Colonic mucosa (tissue), 4 donors: Measurements from ENCODE around the gene NUP88. TPM values are rescaled to one million over a fixed set of nuclear protein-coding genes. Genes with fewer than 3 reads are reported as not detected.
A peak's percentile ranks its signal among the peaks of the same experiment; 100 is the strongest.

Source experiments
- DNase-seq: peaks from one replicate; pipeline ENCODE4 v3.0.0-alpha.2; 2020
- H3K27ac ChIP-seq: fragments of 200-600 bp; one replicate; pipeline ENCODE4 v1.8.0; 2021
- H3K27me3 ChIP-seq: fragments of 200-600 bp; one replicate; pipeline ENCODE4 v1.8.0; 2021
- H3K36me3 ChIP-seq: fragments of 200-600 bp; one replicate; pipeline ENCODE4 v1.8.0; 2021
- H3K4me1 ChIP-seq: fragments of 200-600 bp; one replicate; pipeline ENCODE4 v1.8.0; 2021; ENCODE audit warnings: mild to moderate bottlenecking
- H3K4me3 ChIP-seq: fragments of 200-600 bp; one replicate; pipeline ENCODE4 v1.8.0; 2021
- H3K9ac ChIP-seq, 2 donors: one replicate each; pipeline ENCODE4 v1.7.0; 2013; ENCODE audit warnings: control low read depth in 2 of 2, low read depth in 2 of 2, low read length in 2 of 2
- H3K9me3 ChIP-seq: fragments of 200-600 bp; one replicate; pipeline ENCODE4 v1.8.0; 2021
- intact Hi-C: fragments of 100-400 bp; cut with DNase I; formaldehyde crosslinking; loops from one replicate; pipeline ENCODE4 v1.14.1; 2022
- total RNA-seq, 2 donors: library from RNA; stranded (reverse); fragmentation: NEBNext Ultra II Directional in 1 of 2; extraction: Animal tissue kit (Norgen Biotek cat#: 25700) in 1 of 2; gene quantifications; one replicate each; pipeline ENCODE4 v1.2.1, GENCODE V29; 2021
- TF ChIP-seq, protein P1 (sequence below): fragments of 200-600 bp; IDR thresholded peaks from one replicate; pipeline ENCODE4 v1.8.0; 2022; ENCODE audit warnings: antibody characterized with exemption, mild to moderate bottlenecking
- donor health status: healthy.
- donor health status: DM: no; HTN: no; CAD: no.
- donor health status: DM: no; HTN: no; CAD: no.

The NUP88 gene
- total RNA-seq, 2 donors from 2014 or later = 66.5 to 77.6 TPM

DNA sequence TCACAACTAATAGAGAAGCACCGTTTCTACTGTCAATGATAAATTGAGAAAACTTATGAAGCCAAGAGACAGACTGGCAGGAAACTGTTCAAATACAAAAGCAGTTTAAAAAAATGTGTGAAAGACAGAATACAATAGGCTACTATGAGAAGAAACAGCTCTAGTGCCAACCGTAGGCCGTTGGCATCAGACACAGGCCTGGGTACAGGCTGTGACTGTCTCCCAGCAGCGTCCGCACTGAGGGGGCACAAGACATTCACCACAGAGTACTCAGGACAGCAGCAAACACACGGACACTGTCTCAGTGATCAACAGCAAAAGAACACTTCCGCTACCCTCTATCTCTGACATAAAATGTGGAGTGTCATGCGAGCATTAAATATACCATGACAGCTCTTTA lies 27.3 kb upstream of the NUP88 start:
- Histone ChIP-seq H3K27ac (no peak overlapping the region), H3K36me3 (peaks cover 16% of the 10 kb centered on the region), H3K9ac (no peak overlapping the region), H3K4me1 (no peaks in the 10 kb centered on the region), H3K9me3 (no peaks in the 10 kb centered on the region), H3K4me3 (no peak overlapping the region), H3K27me3 (no peaks in the 10 kb centered on the region)
- intact Hi-C loops = no loop called here
- DNase-seq = no peak
- TF ChIP-seq, protein P1, sequence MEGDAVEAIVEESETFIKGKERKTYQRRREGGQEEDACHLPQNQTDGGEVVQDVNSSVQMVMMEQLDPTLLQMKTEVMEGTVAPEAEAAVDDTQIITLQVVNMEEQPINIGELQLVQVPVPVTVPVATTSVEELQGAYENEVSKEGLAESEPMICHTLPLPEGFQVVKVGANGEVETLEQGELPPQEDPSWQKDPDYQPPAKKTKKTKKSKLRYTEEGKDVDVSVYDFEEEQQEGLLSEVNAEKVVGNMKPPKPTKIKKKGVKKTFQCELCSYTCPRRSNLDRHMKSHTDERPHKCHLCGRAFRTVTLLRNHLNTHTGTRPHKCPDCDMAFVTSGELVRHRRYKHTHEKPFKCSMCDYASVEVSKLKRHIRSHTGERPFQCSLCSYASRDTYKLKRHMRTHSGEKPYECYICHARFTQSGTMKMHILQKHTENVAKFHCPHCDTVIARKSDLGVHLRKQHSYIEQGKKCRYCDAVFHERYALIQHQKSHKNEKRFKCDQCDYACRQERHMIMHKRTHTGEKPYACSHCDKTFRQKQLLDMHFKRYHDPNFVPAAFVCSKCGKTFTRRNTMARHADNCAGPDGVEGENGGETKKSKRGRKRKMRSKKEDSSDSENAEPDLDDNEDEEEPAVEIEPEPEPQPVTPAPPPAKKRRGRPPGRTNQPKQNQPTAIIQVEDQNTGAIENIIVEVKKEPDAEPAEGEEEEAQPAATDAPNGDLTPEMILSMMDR = no peak

DNA sequence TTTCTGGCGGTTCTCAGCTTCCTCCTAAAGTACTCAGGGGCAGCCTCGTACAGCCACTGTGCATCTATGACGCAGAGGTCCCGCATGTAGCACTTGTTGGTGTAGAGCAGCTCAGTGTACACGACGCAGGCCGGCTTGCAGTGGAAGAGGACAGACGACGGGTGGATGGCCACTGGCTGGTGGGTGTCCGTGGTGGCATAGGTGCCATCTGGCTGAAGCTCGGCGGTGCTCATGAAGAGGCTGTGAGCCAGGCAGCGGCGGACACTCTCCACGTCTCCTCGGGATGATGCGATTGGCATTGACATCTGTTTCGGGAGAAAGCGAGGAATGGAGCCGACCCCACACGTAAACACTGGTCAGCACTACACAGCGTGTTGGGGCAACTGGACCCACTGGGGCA lies 24.7 kb upstream of the NUP88 start:
- intact Hi-C loops = no loop called here
- H3K36me3 ChIP-seq = peaks cover 3% of the 10 kb centered on the region

DNA sequence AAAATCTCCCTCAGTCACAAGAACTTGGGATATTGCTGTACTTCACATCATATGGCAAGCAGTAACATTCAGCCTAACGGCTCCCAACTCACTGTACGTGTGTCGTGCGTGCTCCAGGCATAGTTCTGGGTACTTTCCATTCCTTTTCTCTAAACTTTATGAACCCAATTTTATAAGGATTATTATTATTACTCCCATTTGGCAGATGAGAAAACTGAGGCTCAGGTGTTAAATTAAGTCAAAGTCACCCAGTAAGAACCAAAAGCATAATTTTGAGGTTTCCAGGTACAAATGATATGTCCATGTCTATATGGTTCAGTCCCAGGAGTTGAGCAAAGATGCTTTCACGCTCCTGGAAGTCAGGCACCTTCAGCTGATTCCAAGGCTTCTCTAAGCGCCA lies 24.3 kb upstream of the NUP88 start:
- H3K9ac ChIP-seq = no peak overlapping the region
- peaks cover 2% of the 10 kb centered on the region for H3K36me3 ChIP-seq
- no peaks in the 10 kb centered on the region for H3K27me3 ChIP-seq
- DNase-seq = no peak
- H3K4me3 ChIP-seq = no peak overlapping the region
- TF ChIP-seq, protein P1 = no peak
- no peak overlapping the region for H3K27ac ChIP-seq
- H3K4me1 ChIP-seq = no peaks in the 10 kb centered on the region
- H3K9me3 ChIP-seq = no peaks in the 10 kb centered on the region
- intact Hi-C loops = no loop called here

More for the DNA sequence above, 24.7 kb upstream of the NUP88 start:
- TF ChIP-seq, protein P1 = no peak
- no peak overlapping the region for H3K27ac ChIP-seq
- no peaks in the 10 kb centered on the region for H3K4me1 ChIP-seq
- H3K9ac ChIP-seq = no peak overlapping the region
- no peaks in the 10 kb centered on the region for H3K27me3 ChIP-seq
- H3K9me3 ChIP-seq = no peaks in the 10 kb centered on the region
- no peak overlapping the region for H3K4me3 ChIP-seq
- no peak for DNase-seq

DNA sequence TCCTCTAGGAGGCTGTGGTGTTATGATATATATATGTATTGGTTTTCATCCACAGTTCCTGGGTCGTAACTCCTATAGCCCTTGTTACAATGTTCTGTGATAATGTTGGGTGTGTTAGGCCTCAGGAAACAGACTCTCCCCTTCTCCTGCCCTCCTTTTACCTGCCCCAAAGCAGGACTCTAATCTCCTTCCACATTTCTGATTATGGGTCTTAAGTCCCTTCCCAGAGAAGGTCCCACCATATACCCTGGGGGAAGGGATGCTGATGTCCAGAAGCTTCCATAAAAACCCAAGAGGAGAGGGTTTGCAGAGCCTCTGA lies 19.9 kb upstream of the NUP88 start:
- intact Hi-C loops = no loop called here
- H3K9ac ChIP-seq = peak overlapping the region; percentile 65 to 86
- H3K27ac ChIP-seq = peak overlapping the region; percentile 80
- peaks cover 3% of the 10 kb centered on the region for H3K4me1 ChIP-seq
- TF ChIP-seq, protein P1 = peak; percentile 40
- no peaks in the 10 kb centered on the region for H3K9me3 ChIP-seq
- no peak for DNase-seq
- H3K36me3 ChIP-seq = peaks cover 7% of the 10 kb centered on the region
- no peaks in the 10 kb centered on the region for H3K27me3 ChIP-seq
- H3K4me3 ChIP-seq = peak overlapping the region; percentile 99

DNA sequence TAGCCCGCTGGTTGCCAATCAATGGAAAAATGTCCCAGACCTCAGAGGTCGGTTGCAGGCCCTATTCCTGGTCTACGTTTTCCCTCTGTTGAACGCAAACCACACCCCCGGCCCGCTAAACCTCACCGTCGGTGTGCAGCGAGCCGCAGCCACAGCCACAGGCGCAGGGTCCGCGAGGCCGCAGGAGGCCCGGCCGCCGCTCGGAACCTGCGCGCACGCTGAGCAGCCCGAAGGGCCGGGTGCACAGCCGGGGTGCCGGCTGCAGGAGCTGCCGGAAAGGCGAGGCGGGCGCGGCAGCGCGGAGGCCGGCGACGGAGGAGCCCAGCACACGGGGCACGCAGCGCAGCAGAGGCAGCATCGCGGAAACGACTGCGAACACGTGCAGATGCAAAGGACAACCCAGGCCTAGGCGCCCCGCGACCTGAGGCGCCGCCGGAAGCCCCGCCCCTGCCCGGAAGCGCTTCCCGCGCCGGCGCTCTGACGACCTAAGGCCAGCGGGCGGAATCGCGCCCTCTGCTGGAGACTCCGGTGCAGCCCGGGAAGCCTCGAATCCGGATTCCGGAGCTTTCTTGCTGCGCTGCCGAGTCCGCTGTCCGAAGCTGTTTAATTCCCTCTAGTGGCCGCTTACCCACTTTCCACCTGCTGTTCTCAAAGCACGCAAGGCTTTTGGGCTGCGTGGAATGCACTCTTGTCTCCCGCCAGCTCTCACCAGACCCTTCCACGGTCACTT lies 19.4 kb upstream of the NUP88 start, which contains the start of gene C1QBP:
Gene C1QBP, minus strand, starts transcription at position 440 of the 730 bp plus-strand sequence. Its CDS starts 82 bp downstream, at position 358.
- Histone ChIP-seq H3K27ac (peak within 1 kb of the TSS; percentile 80), H3K9me3 (no peaks in the 10 kb centered on the region), H3K27me3 (no peaks in the 10 kb centered on the region), H3K4me3 (peak within 1 kb of the TSS; percentile 99), H3K4me1 (peaks cover 3% of the 10 kb centered on the region), H3K9ac (peak within 1 kb of the TSS; percentile 80 to 86), H3K36me3 (peaks cover 7% of the 10 kb centered on the region)
- intact Hi-C loops = no loop called here
- TF ChIP-seq, protein P1 = peak; percentile 100
- peak; percentile 96 for DNase-seq
